Calu3 (cell line): ENCODE measurements around the gene TMEM14C. TPM values are rescaled to one million over a fixed set of nuclear protein-coding genes. Genes with fewer than 3 reads are reported as not detected.
"Not testable (repeated sequence)": the region's sequence is repeated elsewhere in the genome, so short reads cannot be mapped to it uniquely, and the experiment has no call there.

Experiments used
- BruUV-seq: library from RNA; stranded (reverse); fragments of 400-500 nt; replicated peaks from 2 replicates; lab custom pipeline; 2021; lab: Mats Ljungman, UMichigan
- CTCF ChIA-PET: fragments of 300-600 bp; sonication (Branson Sonifier 250); formaldehyde crosslinking; loops from one replicate; lab custom pipeline; 2022; ENCODE audit warnings: antibody characterized with exemption; lab: Charles Lee
- DNase-seq: peaks from one replicate; pipeline ENCODE4 v3.0.0; 2022
- H3K27ac Mint-ChIP-seq: one replicate; pipeline ENCODE4 v1.8.0; 2022; ENCODE audit warnings: mixed read lengths; ENCODE audit not compliant: unreplicated experiment
- H3K27me3 Mint-ChIP-seq: one replicate; pipeline ENCODE4 v1.8.0; 2022; ENCODE audit warnings: mixed read lengths; ENCODE audit not compliant: unreplicated experiment
- H3K36me3 Mint-ChIP-seq: one replicate; pipeline ENCODE4 v1.8.0; 2022; ENCODE audit warnings: mild to moderate bottlenecking, moderate library complexity, mixed read lengths; ENCODE audit not compliant: insufficient read depth, unreplicated experiment
- H3K4me1 Mint-ChIP-seq: one replicate; pipeline ENCODE4 v1.8.0; 2022; ENCODE audit warnings: mild to moderate bottlenecking, low read depth, mixed read lengths; ENCODE audit not compliant: unreplicated experiment
- H3K4me3 Mint-ChIP-seq: one replicate; pipeline ENCODE4 v1.8.0; 2022; ENCODE audit warnings: mild to moderate bottlenecking, low read depth, moderate library complexity, mixed read lengths; ENCODE audit not compliant: unreplicated experiment
- H3K9me3 Mint-ChIP-seq: one replicate; pipeline ENCODE4 v1.8.0; 2022; ENCODE audit warnings: low read depth, mixed read lengths; ENCODE audit not compliant: unreplicated experiment
- intact Hi-C: fragments of 100-400 bp; cut with micrococcal nuclease; formaldehyde crosslinking; loops from one replicate; pipeline ENCODE4 v1.10.0; 2022; ENCODE audit not compliant: unreplicated experiment
- total RNA-seq: library from RNA; stranded (reverse); gene quantifications from 2 replicates; pipeline ENCODE4 v1.2.3, GENCODE V29; 2022
- TF ChIP-seq, protein P1 (sequence below): fragments of 200-600 bp; IDR thresholded peaks from one replicate; pipeline ENCODE4 v1.8.0; 2022; ENCODE audit warnings: antibody characterized with exemption; ENCODE audit not compliant: unreplicated experiment

The TMEM14C gene
- total RNA-seq, 1 experiment from 2014 or later: 53.6 TPM

DNA sequence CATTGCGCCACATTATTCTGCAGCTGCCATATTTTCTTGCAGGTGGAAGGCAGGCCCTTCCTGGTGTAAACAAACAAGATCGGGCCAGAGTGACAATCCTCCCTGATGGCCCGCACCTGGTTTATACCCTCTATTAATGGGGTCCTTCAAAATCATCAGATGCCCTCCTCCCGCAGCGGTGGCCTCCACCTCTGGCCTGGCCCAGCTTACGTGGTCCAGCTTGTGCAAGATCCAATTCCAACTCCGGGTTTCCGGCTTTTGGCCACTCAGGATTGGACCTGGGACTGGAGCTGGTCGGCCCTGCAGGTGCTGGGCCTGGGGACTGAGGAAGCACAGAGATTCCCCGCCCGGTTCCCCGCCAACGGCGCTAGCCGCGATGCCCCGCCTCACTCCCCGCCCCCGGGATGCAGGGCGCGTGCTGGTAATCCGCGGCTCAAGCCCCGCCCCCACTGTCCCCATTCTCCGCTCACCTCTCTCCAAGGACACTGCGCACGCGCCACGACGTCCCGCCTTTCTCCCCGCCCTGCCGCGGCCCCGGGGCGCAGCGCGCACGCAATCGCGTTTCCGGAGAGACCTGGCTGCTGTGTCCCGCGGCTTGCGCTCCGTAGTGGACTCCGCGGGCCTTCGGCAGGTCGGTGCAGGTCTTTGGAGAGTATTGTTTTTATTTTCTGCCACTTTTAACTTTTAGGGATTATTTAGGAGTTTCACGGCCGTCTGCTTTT lies 24.5 kb downstream of the TMEM14C start, which contains the start of gene TMEM14B:
TSS of gene TMEM14B (plus strand) at position 555 of the 722 bp plus-strand sequence. CDS start 1,441 bp downstream, outside the sequence.
- H3K27me3 Mint-ChIP-seq: no peaks in the 10 kb centered on the region
- TF ChIP-seq, protein P1, sequence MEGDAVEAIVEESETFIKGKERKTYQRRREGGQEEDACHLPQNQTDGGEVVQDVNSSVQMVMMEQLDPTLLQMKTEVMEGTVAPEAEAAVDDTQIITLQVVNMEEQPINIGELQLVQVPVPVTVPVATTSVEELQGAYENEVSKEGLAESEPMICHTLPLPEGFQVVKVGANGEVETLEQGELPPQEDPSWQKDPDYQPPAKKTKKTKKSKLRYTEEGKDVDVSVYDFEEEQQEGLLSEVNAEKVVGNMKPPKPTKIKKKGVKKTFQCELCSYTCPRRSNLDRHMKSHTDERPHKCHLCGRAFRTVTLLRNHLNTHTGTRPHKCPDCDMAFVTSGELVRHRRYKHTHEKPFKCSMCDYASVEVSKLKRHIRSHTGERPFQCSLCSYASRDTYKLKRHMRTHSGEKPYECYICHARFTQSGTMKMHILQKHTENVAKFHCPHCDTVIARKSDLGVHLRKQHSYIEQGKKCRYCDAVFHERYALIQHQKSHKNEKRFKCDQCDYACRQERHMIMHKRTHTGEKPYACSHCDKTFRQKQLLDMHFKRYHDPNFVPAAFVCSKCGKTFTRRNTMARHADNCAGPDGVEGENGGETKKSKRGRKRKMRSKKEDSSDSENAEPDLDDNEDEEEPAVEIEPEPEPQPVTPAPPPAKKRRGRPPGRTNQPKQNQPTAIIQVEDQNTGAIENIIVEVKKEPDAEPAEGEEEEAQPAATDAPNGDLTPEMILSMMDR: no peak
- intact Hi-C loops: no loop called here
- peak within 1 kb of the TSS; percentile 77 for H3K27ac Mint-ChIP-seq
- peaks cover 9% of the 10 kb centered on the region for H3K4me1 Mint-ChIP-seq
- peak; percentile 98 for DNase-seq
- peaks cover 19% of the 10 kb centered on the region for H3K36me3 Mint-ChIP-seq
- CTCF ChIA-PET: interaction anchor here (0.5 to 1.3 kb wide), 3 partner anchors 10 to 807 kb away, joined by 3 to 8 read pairs (median 4); no protein-coding TSS in a partner anchor
- H3K9me3 Mint-ChIP-seq: no peaks in the 10 kb centered on the region
- no TSS peak for BruUV-seq
- peak within 1 kb of the TSS; percentile 66 for H3K4me3 Mint-ChIP-seq

- no peak for DNase-seq
- H3K27me3 Mint-ChIP-seq: no peaks in the 10 kb centered on the region
- H3K4me3 Mint-ChIP-seq: no peak overlapping the region
- no peaks in the 10 kb centered on the region for H3K9me3 Mint-ChIP-seq
- H3K36me3 Mint-ChIP-seq: peaks cover 28% of the 10 kb centered on the region
- peaks cover 9% of the 10 kb centered on the region for H3K4me1 Mint-ChIP-seq
- CTCF ChIA-PET: no interaction called here
- BruUV-seq: no TSS peak
- TF ChIP-seq, protein P1: no peak
- intact Hi-C loops: no loop called here
- no peak overlapping the region for H3K27ac Mint-ChIP-seq
Observed at GRCh38 chr6:10749734-10750133, 26.9 kb downstream of the TMEM14C start.

DNA sequence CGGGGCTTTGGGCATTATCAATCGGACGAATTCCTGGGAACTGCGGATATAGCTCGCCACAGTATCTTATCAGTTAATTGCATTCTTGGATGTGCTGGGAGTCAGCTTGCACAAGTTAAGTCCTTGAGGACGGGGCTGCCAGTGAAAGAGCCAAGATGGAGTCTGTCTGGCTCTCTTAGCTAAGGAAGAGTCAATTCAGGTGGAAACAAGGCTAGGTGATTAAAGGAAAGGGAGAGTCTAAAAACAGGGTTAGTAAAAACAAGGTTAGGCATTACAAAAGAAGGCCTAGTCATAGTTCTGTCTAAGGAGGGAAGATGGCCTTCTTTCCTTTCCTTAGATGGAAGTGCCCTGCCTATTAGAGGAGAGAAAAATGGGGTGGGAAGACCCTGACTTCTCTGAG lies 27.7 kb downstream of the TMEM14C start:
- H3K4me3 Mint-ChIP-seq, BruUV-seq, CTCF ChIA-PET, H3K9me3 Mint-ChIP-seq, H3K27ac Mint-ChIP-seq, H3K27me3 Mint-ChIP-seq, intact Hi-C loops, DNase-seq, H3K4me1 Mint-ChIP-seq: not testable (repeated sequence)
- peaks cover 28% of the 10 kb centered on the region for H3K36me3 Mint-ChIP-seq

DNA sequence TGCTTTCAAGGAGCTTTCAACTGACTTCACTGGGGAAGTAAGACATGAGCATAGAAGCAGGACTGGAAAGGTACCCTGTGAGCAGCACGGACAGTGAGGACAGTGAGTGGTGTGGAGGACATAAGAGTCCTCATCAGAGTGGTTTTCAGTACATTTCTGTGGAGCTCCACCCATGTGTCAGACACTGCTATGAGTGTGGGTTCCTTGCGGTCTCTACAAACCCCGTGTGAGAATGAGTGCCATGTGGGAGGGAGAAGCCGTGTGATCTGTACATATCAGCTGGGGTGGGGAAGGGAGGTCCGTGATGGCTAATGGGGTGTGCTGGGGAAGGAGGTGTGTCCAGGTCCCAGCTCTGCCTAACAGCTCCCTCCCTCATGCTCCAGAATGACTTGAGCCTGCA lies 28.9 kb downstream of the TMEM14C start:
- intact Hi-C loops, H3K27me3 Mint-ChIP-seq, DNase-seq, H3K4me3 Mint-ChIP-seq, H3K27ac Mint-ChIP-seq, BruUV-seq, CTCF ChIA-PET, H3K4me1 Mint-ChIP-seq, H3K9me3 Mint-ChIP-seq: not testable (repeated sequence)
- H3K36me3 Mint-ChIP-seq: peaks cover 26% of the 10 kb centered on the region

DNA sequence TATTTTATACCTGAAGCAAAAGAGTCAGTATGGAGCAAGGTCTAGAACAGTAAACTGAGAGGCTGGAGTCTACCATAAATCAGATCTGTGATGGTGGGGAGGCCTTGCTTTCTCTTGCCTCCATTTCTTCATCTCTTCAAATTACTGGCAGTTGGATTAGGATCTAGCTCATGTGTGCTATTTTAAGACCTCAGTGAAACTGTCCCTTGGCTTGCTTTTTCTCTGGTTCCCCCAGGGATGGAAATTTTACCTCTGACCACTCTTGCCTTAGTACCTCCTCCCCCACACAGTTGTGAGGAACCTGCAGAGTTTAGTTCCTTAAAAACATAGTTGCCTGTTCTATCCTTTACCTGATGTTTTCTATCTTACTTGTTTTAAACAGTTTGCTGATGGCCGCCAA lies 33.2 kb downstream of the TMEM14C start:
- CTCF ChIA-PET: no interaction called here
- Mint-ChIP-seq H3K4me3 (no peak overlapping the region), H3K4me1 (peaks cover 10% of the 10 kb centered on the region), H3K9me3 (no peaks in the 10 kb centered on the region), H3K27ac (no peak overlapping the region), H3K36me3 (peaks cover 24% of the 10 kb centered on the region), H3K27me3 (no peaks in the 10 kb centered on the region)
- DNase-seq: no peak
- intact Hi-C loops: no loop called here
- no TSS peak for BruUV-seq
- TF ChIP-seq, protein P1: no peak
